HG02870 (cell line): ENCODE measurements around the gene TIGD7.

Experiments
- ATAC-seq: cut with Tn5 transposase; IDR thresholded peaks from one replicate; pipeline ENCODE4 v1.9.1; 2021; ENCODE audit warnings: mild to moderate bottlenecking, moderate library complexity; ENCODE audit not compliant: unreplicated experiment

TIGD7 gene

GRCh38 chr16:3305109-3306068, at the start of gene TIGD7, which contains the start of gene ZNF75A:
Gene TIGD7, minus strand, starts transcription at chr16:3305430. Its CDS starts 4,816 bp downstream, at chr16:3300614.
Gene ZNF75A, plus strand, starts transcription at chr16:3305497. Its CDS starts 2,932 bp downstream, at chr16:3308429.
- peak; percentile 96 for ATAC-seq

- ATAC-seq: no peak
Measured at GRCh38 chr16:3349175-3349574, 43.9 kb upstream of the TIGD7 start.

GRCh38 chr16:3348547-3349167, 43.4 kb upstream of the TIGD7 start:
- ATAC-seq: no peak

GRCh38 chr16:3347586-3347985, 42.4 kb upstream of the TIGD7 start:
- ATAC-seq: no peak

GRCh38 chr16:3346041-3346440, 40.8 kb upstream of the TIGD7 start:
- ATAC-seq: no peak

GRCh38 chr16:3328643-3329042, 23.4 kb upstream of the TIGD7 start:
- ATAC-seq: no peak

- ATAC-seq: no peak
Measured at GRCh38 chr16:3328104-3328503, 22.9 kb upstream of the TIGD7 start.

- no peak for ATAC-seq
Measured at GRCh38 chr16:3327514-3327913, 22.3 kb upstream of the TIGD7 start.

GRCh38 chr16:3321816-3322215, 16.6 kb upstream of the TIGD7 start:
- ATAC-seq: no peak

GRCh38 chr16:3317315-3317999, 12.2 kb upstream of the TIGD7 start:
- ATAC-seq: no peak

GRCh38 chr16:3311496-3311895, 6.3 kb upstream of the TIGD7 start:
- ATAC-seq: no peak

- no peak for ATAC-seq
Measured at GRCh38 chr16:3306078-3306477, 848 bp upstream of the TIGD7 start.

GRCh38 chr16:3304370-3304769, 860 bp downstream of the TIGD7 start:
- no peak for ATAC-seq

- no peak for ATAC-seq
Measured at GRCh38 chr16:3295783-3296182, 9.4 kb downstream of the TIGD7 start.

- ATAC-seq: no peak
Measured at GRCh38 chr16:3295209-3295608, 10.0 kb downstream of the TIGD7 start.

GRCh38 chr16:3292604-3293003, 12.6 kb downstream of the TIGD7 start:
- ATAC-seq: no peak

- ATAC-seq: no peak
Measured at GRCh38 chr16:3289998-3290673, 15.1 kb downstream of the TIGD7 start.

- no peak for ATAC-seq
Measured at GRCh38 chr16:3285131-3285530, 20.1 kb downstream of the TIGD7 start.

GRCh38 chr16:3283543-3284447, 21.4 kb downstream of the TIGD7 start:
- ATAC-seq: no peak
